HCT116 (cell line): ENCODE results near the gene TPBG. TPM values are rescaled to one million over a fixed set of nuclear protein-coding genes. Genes with fewer than 3 reads are reported as not detected.

Experiments used
- ATAC-seq: fragments of 200-7000 bp; cut with Tn5 transposase; 2 replicates; pipeline ENCODE4 v1.9.1; 2020; ENCODE audit warnings: mild to moderate bottlenecking, moderate library complexity
- BruUV-seq: library from RNA; stranded (reverse); fragments of 400-500 nt; replicated peaks from 2 replicates; lab custom pipeline; 2021; lab: Mats Ljungman, UMichigan
- CTCF ChIA-PET: fragments of 300-600 bp; sonication (Branson Sonifier 250); formaldehyde crosslinking; loops from one replicate; lab custom pipeline; 2021; ENCODE audit warnings: antibody characterized with exemption; lab: Charles Lee
- POLR2A ChIA-PET: fragments of 300-600, 350-600 bp; sonication (Branson Sonifier 250); formaldehyde crosslinking; loops from one replicate; lab custom pipeline; 2021; ENCODE audit warnings: antibody characterized with exemption; lab: Charles Lee
- RAD21 ChIA-PET, 2 experiments: fragments of 300-600 bp; sonication (Branson Sonifier 250); formaldehyde crosslinking; loops; one replicate each; lab custom pipeline; 2023; ENCODE audit warnings: low total read pairs in 2 of 2; ENCODE audit not compliant: uncharacterized antibody in 2 of 2, unreplicated experiment in 2 of 2, low non-redundant PET in 1 of 2; lab: Charles Lee
- DNase-seq: peaks from one replicate; pipeline ENCODE4 v3.0.0-alpha.2; 2010; ENCODE audit warnings: low read depth, low spot score
- H2AFZ ChIP-seq: fragments of 200-600 bp; shearing (Covaris generic), sonication (generic); 2 replicates; pipeline ENCODE4 v1.6.1; 2017; ENCODE audit warnings: low read depth, mixed run types, mixed read lengths, antibody characterized with exemption, low read length; ENCODE audit not compliant: poor library complexity, severe bottlenecking
- H3K27ac ChIP-seq: 2 replicates; pipeline ENCODE4 v1.5.1; 2012; ENCODE audit warnings: low read depth, low read length
- H3K27me3 ChIP-seq: fragments of 200-600 bp; sonication (generic); 2 replicates; pipeline ENCODE4 v1.6.1; 2016; ENCODE audit warnings: mixed run types, low read length, mixed read lengths; ENCODE audit not compliant: insufficient read depth
- H3K36me3 ChIP-seq, 2 experiments: fragments of 200-500 bp in 1 of 2; fragments of 200-600 bp in 1 of 2; sonication (Bioruptor generic) in 1 of 2; sonication (generic) in 1 of 2; 2 replicates each; pipeline versions ENCODE4 v1.5.1 to v1.6.1; 2014 to 2016; ENCODE audit warnings: low read length in 2 of 2, inconsistent platforms in 1 of 2, mixed read lengths in 1 of 2, mixed run types in 1 of 2; ENCODE audit not compliant: insufficient read depth in 2 of 2, control insufficient read depth in 1 of 2
- H3K4me1 ChIP-seq, 2 experiments: fragments of 200-600 bp in 1 of 2; sonication (generic) in 1 of 2; 2 replicates each; pipeline versions ENCODE4 v1.5.1 to v1.6.1; 2012 to 2017; ENCODE audit warnings: low read length in 2 of 2, inconsistent platforms in 1 of 2, mild to moderate bottlenecking in 1 of 2, mixed read lengths in 1 of 2, mixed run types in 1 of 2, moderate library complexity in 1 of 2; ENCODE audit not compliant: insufficient read depth in 2 of 2, control insufficient read depth in 1 of 2
- H3K4me2 ChIP-seq: fragments of 200-600 bp; sonication (generic); 2 replicates; pipeline ENCODE4 v1.6.1; 2017; ENCODE audit warnings: mixed run types, low read length, mixed read lengths
- H3K4me3 ChIP-seq, 2 experiments: fragments of 200-600 bp in 1 of 2; sonication (generic) in 1 of 2; replicated peaks in 1 of 2; 2 replicates each; pipeline ENCODE4 v1.5.1; 2011 to 2016; ENCODE audit warnings: low read length in 2 of 2, control low read depth in 1 of 2, low read depth in 1 of 2, mild to moderate bottlenecking in 1 of 2, mixed read lengths in 1 of 2, mixed run types in 1 of 2
- H3K79me2 ChIP-seq: fragments of 200-600 bp; sonication (generic); 2 replicates; pipeline ENCODE4 v1.6.1; 2017; ENCODE audit warnings: mild to moderate bottlenecking, mixed run types, low read length, moderate library complexity, mixed read lengths; ENCODE audit not compliant: insufficient read depth
- H3K9ac ChIP-seq: fragments of 200-600 bp; sonication (generic); 2 replicates; pipeline ENCODE4 v1.6.1; 2016; ENCODE audit warnings: low read length, mixed read lengths
- H3K9me2 ChIP-seq: fragments of 200-600 bp; sonication (generic), shearing (Covaris generic); 2 replicates; pipeline ENCODE4 v1.6.1; 2017; ENCODE audit warnings: mixed run types, mild to moderate bottlenecking, moderate library complexity; ENCODE audit not compliant: insufficient read depth
- H3K9me3 ChIP-seq, 2 experiments: fragments of 200-500 bp in 1 of 2; fragments of 200-600 bp in 1 of 2; sonication (Bioruptor generic) in 1 of 2; sonication (generic) in 1 of 2; 2 replicates each; pipeline ENCODE4 v1.6.1; 2014 to 2017; ENCODE audit warnings: low read length in 2 of 2, mixed read lengths in 2 of 2, inconsistent platforms in 1 of 2, low read depth in 1 of 2, mild to moderate bottlenecking in 1 of 2, mixed run types in 1 of 2, moderate library complexity in 1 of 2; ENCODE audit not compliant: control insufficient read depth in 1 of 2, insufficient read depth in 1 of 2
- H4K20me1 ChIP-seq: fragments of 200-600 bp; sonication (generic), shearing (Covaris generic); 2 replicates; pipeline ENCODE4 v1.6.1; 2017; ENCODE audit warnings: mixed run types, mild to moderate bottlenecking, moderate library complexity; ENCODE audit not compliant: insufficient read depth
- CBX3 ChIP-seq: IDR thresholded peaks from 2 replicates; pipeline ENCODE4 v1.6.1; 2012; ENCODE audit warnings: low read depth
- CEBPB ChIP-seq: IDR thresholded peaks from 2 replicates; pipeline ENCODE4 v1.6.1; 2012; ENCODE audit warnings: low read depth
- ELF1 ChIP-seq: IDR thresholded peaks from 2 replicates; pipeline ENCODE4 v1.6.1; 2012; ENCODE audit warnings: low read depth, borderline replicate concordance
- JUND ChIP-seq: IDR thresholded peaks from 2 replicates; pipeline ENCODE4 v1.6.1; 2012
- POLR2A ChIP-seq: IDR thresholded peaks from 2 replicates; pipeline ENCODE4 v1.7.0; 2011; ENCODE audit warnings: borderline replicate concordance; ENCODE audit not compliant: insufficient read depth, insufficient read length; ENCODE audit errors: extremely low read depth
- RAD21 ChIP-seq: IDR thresholded peaks from 2 replicates; pipeline ENCODE4 v1.6.1; 2012; ENCODE audit warnings: low read depth, mild to moderate bottlenecking
- REST ChIP-seq: IDR thresholded peaks from 2 replicates; pipeline ENCODE4 v1.6.1; 2012; ENCODE audit warnings: low read depth
- SRF ChIP-seq: IDR thresholded peaks from 2 replicates; pipeline ENCODE4 v1.6.1; 2012; ENCODE audit warnings: low read depth
- YY1 ChIP-seq: IDR thresholded peaks from 2 replicates; pipeline ENCODE4 v1.6.1; 2011; ENCODE audit warnings: low read length, low read depth, moderate library complexity, mild to moderate bottlenecking; ENCODE audit not compliant: insufficient replicate concordance; ENCODE audit errors: extremely low read depth
- ZFX ChIP-seq: fragments of 450-650 bp; IDR thresholded peaks from 2 replicates; pipeline ENCODE4 v1.6.1; 2017
- ZNF274 ChIP-seq: fragments of 200-500 bp; sonication (Bioruptor generic); IDR thresholded peaks from 2 replicates; pipeline ENCODE4 v1.6.1; 2014; ENCODE audit warnings: mild to moderate bottlenecking, low read depth, low read length, inconsistent platforms
- intact Hi-C: fragments of 100-400 bp; cut with micrococcal nuclease; formaldehyde crosslinking; loops from 2 replicates; pipeline ENCODE4 v1.10.0; 2022
- total RNA-seq: library from RNA; stranded (reverse); gene quantifications from one replicate; pipeline ENCODE4 v1.2.1, GENCODE V29; 2021; ENCODE audit not compliant: unreplicated experiment

The TPBG gene
- total RNA-seq, 1 experiment from 2014 or later: 28.4 TPM

DNA sequence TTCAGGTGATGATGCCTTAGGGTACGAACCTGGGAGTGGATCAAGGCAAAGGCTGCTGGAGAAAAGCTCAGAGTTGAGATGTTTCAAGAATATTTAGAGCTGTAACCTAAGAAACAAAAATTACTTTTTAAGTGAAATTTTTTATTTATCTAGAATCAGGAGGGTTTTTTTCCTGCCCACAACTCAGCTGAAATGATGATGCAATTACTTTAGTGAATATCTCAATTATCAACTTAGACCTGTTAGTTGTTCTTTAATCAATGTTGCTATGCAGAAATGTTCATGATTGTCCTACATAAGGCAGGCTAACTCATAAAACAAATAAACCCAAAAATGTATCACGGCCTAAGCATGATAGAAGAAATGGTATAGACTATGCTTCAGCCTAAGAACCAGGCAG, 50.3 kb downstream of the TPBG start:
- no peaks in the 10 kb centered on the region for H3K4me1 ChIP-seq
- no peak for TF ChIP-seq ZFX
- no peak for TF ChIP-seq RAD21
- no peak for TF ChIP-seq SRF
- TF ChIP-seq REST: no peak
- TF ChIP-seq YY1: no peak
- no peak for TF ChIP-seq CBX3
- no peak for TF ChIP-seq CEBPB
- TF ChIP-seq JUND: no peak
- TF ChIP-seq POLR2A: no peak
- no peak for TF ChIP-seq ZNF274
- TF ChIP-seq ELF1: no peak
- no peak overlapping the region for H3K9ac ChIP-seq
- H2AFZ ChIP-seq: no peak overlapping the region
- H3K9me3 ChIP-seq: no peaks in the 10 kb centered on the region
- CTCF ChIA-PET: no interaction called here
- no peaks in the 10 kb centered on the region for H4K20me1 ChIP-seq
- DNase-seq (no peak), ATAC-seq (no peak)
- H3K27ac ChIP-seq: no peak overlapping the region
- no peaks in the 10 kb centered on the region for H3K9me2 ChIP-seq
- H3K27me3 ChIP-seq: no peaks in the 10 kb centered on the region
- no peak overlapping the region for H3K4me2 ChIP-seq
- RAD21 ChIA-PET: no interaction called here
- H3K79me2 ChIP-seq: no peaks in the 10 kb centered on the region
- H3K36me3 ChIP-seq: no peaks in the 10 kb centered on the region
- POLR2A ChIA-PET: no interaction called here
- intact Hi-C loops: no loop called here
- no TSS peak for BruUV-seq
- no peak overlapping the region for H3K4me3 ChIP-seq
